ENCODE results near the gene PRKAG1.
A peak's percentile ranks its signal among the peaks of the same experiment; 100 is the strongest.

The PRKAG1 gene

DNA sequence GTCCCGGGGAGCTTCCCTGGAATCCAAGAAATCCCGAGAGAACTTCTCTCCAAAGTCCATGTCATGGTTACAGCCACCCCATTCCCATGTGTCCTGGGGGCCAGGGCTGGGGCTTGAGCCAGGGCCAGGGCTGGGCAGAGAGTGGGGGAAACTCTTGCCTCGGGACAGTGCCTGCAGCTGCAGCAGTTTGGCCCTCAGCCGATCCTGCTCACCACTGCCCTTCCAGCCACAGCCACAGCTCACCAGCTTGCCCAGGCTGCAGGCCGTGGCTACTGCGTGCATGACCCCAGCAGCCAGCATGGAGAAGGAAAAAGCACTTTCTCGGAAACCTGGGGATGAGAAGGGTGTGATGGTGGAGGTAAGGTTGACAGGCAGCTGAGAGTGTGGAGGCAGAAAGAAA is 50.6 kb downstream of the PRKAG1 start:
- DNase-seq (ENCODE audit: low read depth, low spot score) = no peak

GRCh38 chr12:48966177-48966895 is 52.2 kb downstream of the PRKAG1 start:
- DNase-seq (ENCODE audit: low read depth, low spot score) = no peak

DNA sequence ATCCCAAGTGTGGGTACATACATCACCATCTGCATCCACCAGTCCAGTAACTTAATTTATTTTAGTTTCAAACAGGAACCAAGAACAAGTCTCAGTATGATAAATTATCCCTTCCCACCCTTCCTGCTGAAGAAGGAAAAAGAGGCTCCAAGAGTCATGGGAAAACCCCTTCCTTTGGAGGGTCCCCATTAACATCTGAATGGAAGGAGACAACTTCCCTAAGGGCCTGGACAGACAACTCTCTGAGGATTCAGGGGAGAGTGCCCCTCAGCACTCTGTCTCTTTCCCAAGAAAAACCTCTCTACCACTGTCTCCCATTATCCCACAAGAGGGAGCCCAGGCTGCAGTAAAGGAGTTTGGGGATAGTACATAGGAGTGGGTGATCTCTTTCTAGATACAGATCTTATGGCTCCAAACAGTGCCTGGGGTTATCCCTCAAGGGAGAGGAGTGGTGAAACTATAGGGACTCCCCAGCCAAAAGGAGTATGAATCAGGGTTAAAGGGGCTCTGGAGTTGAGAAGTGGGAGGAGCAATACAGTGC is 53.2 kb downstream of the PRKAG1 start:
- no peak for DNase-seq (ENCODE audit: low read depth, low spot score)

- no peak for DNase-seq (ENCODE audit: low read depth, low spot score)
Observed at GRCh38 chr12:48961801-48962200, 56.8 kb downstream of the PRKAG1 start.

- DNase-seq (ENCODE audit: low read depth, low spot score) = no peak
Observed at GRCh38 chr12:48961331-48961730, 57.2 kb downstream of the PRKAG1 start.

DNA sequence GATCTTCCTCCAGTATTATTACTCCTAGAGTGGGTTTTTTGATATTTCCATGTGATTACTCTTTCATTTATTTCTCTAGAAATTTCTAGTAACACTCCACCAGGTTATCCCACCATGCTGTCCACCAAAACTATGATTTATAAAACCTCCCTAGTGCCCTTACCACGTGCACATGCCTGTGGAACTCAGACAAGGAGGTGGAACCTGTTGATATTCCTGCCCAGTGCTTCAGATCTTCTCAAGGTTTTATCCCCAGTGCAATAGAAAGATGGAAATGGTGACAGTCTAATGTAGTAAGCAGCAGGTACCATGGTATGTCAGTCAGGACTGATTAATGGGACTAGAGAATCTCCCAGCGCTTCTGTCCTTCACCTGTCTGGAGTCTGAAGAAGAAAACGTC is 57.7 kb downstream of the PRKAG1 start:
- no peak for DNase-seq (ENCODE audit: low read depth, low spot score)

DNA sequence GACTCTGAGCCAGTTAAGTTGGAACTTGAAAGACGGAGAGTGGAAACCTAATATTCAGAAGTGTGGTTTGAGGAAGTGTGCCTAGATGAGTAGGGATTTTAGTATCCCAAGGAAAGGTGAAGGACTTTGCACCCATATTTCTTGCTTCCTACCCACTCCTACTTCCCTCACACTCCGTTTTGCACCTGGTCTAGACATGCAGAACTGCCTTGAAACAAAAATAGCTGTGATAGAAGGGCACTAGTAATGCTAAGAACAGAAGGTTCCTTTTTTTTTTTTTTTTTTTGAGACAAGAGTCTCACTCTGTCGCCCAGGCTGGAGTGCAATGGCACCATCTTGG is 60.6 kb downstream of the PRKAG1 start:
- DNase-seq (ENCODE audit: low read depth, low spot score) = no peak

DNA sequence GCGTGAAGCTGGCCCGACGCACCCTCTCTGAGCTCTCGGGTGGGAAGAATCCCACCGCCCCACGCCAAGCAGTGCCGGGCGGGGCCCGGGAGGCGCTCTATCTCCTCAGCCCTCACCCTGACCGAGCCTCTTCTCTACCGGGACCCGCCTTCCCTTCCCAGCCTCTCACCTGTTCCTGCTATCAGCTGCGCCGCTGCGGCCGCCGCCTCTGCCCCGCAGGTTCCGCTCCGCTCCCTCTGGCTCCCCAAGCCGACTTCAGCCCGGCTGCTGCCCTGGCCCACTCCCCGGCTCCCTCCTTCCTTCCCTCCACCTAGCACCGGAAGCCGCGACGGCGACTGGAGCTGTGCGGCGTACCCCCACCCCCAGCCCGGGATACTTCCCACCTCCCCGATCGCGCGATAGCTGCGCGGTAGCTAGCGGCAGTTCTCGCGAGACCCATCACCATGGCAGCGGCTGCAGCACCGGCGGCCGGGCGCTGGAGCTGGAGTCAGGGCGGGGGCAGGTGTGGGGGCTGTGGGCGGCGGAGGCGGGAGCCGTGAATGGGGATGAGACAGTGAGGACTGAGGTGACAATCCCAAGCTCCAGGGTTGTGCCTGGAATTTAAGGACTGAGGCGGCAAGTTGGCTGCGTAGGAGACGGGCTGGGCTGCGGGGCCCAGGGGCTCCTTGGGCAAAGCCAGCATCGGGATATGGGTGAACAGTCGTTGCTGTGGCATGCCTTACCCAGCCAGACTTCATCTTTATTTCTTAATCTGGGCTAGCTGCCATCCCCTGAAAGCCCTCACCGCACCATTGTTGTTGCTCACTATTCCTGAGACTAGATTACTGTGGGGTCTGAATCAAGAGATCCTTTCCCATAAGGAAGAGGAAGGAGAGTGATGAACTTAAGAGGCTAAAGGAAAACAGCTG is 61.2 kb downstream of the PRKAG1 start, which contains the start of gene ARF3:
Gene ARF3 (minus strand): TSS at position 347 of the 908 bp plus-strand sequence. CDS start 16,392 bp downstream, outside the sequence.
- peak; percentile 73 for DNase-seq (ENCODE audit: low read depth, low spot score)

GRCh38 chr12:48956279-48957140 is 62.1 kb downstream of the PRKAG1 start:
- no peak for DNase-seq (ENCODE audit: low read depth, low spot score)

- DNase-seq (ENCODE audit: low read depth, low spot score) = no peak
Observed at GRCh38 chr12:48954841-48955501, 63.6 kb downstream of the PRKAG1 start.

DNA sequence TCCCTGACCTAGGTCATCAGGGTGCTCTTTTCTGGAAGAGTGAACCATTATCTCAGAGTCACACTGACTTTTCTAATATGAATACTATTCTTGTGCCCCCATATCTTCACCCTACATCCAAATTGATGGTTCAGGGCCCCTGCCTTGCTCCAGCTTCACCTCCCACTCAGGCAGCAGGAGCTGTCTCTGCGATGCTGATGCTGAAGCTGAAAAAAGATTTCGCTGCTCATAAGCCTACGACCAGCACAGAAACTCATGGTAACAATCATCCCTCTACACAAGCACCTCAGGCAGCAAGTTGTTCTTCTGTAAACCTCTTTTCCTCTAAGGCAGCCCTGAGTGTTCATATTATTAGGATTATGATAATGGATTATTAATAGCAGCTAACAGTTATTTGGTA is 64.5 kb downstream of the PRKAG1 start:
- DNase-seq (ENCODE audit: low read depth, low spot score) = no peak

DNA sequence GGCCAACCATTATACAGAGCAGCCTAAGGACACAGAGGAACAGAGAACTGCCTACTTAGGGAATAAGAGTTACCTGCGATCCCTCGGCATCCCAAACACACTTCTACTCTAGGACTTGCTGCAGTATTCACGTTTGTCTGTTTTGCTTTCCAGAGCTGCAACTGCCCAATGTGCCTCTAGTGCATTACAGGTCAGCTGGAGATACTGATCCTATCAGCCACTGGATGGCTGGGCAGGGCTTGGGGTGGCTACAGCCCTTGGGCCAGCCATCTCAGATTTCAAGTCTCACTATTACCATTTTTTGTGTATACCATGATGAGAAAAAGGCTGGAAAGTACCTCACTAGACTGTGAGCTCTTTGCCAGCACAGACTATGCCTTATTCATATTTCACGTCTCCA is 65.9 kb downstream of the PRKAG1 start:
- no peak for DNase-seq (ENCODE audit: low read depth, low spot score)

Data from activated naive CD8-positive, alpha-beta T cell treated with anti-CD3 and anti-CD28 coated beads, Interleukin-2, amount 50 U/mL, for 16 hours (primary cell).